Naive thymus-derived CD8-positive, alpha-beta T cell (primary cell): Measurements from ENCODE around the gene SRBD1. TPM values are rescaled to one million over a fixed set of nuclear protein-coding genes. Genes with fewer than 3 reads are reported as not detected.

ENCODE experiments used
- ATAC-seq, 2 donors: fragments of 150-1000 bp; cut with Tn5 transposase in 1 of 2; sonication (Bioruptor Pico), chemical (Tn5 transposase) in 1 of 2; 1 replicate in 1 of 2; 2 replicates in 1 of 2; pipeline ENCODE4 v1.10.0; 2021; ENCODE audit warnings: mild to moderate bottlenecking in 2 of 2, moderate library complexity in 2 of 2
- POLR2A ChIA-PET: fragments of 350-600 bp; sonication (Branson Sonifier 250); formaldehyde crosslinking; loops from one replicate; lab custom pipeline; 2021; ENCODE audit warnings: antibody characterized with exemption; lab: Charles Lee
- DNase-seq, 10 donors: peaks; one replicate each; pipeline versions ENCODE4 v3.0.0 to v3.0.0-alpha.2; 2020 to 2022
- H3K27ac Mint-ChIP-seq, 10 donors: one replicate each; pipeline ENCODE4 v1.8.0; 2020 to 2022; ENCODE audit warnings: mild to moderate bottlenecking in 10 of 10, mixed read lengths in 10 of 10, moderate library complexity in 4 of 10, inconsistent platforms in 1 of 10
- H3K27me3 Mint-ChIP-seq, 5 donors: one replicate each; pipeline ENCODE4 v1.8.0; 2021 to 2022; ENCODE audit warnings: mixed read lengths in 5 of 5
- H3K36me3 Mint-ChIP-seq, 3 donors: one replicate each; pipeline ENCODE4 v1.8.0; 2020 to 2022; ENCODE audit warnings: mixed read lengths in 3 of 3, mild to moderate bottlenecking in 2 of 3, inconsistent platforms in 1 of 3
- H3K4me1 Mint-ChIP-seq, 4 donors: one replicate each; pipeline ENCODE4 v1.8.0; 2021 to 2022; ENCODE audit warnings: mixed read lengths in 4 of 4
- H3K4me3 Mint-ChIP-seq, 10 donors: one replicate each; pipeline ENCODE4 v1.8.0; 2020 to 2022; ENCODE audit warnings: mild to moderate bottlenecking in 10 of 10, mixed read lengths in 10 of 10, moderate library complexity in 6 of 10, inconsistent platforms in 1 of 10
- H3K9me3 Mint-ChIP-seq, 9 donors: one replicate each; pipeline ENCODE4 v1.8.0; 2020 to 2022; ENCODE audit warnings: mixed read lengths in 9 of 9, mild to moderate bottlenecking in 3 of 9, inconsistent platforms in 1 of 9, moderate library complexity in 1 of 9
- polyA plus RNA-seq, 3 donors: library from polyadenylated mRNA; unstranded; fragments of 300-500 nt; fragmentation: Illumina TruSeq; gene quantifications; one replicate each; pipeline ENCODE4 v1.2.3, GENCODE V29; 2021
- total RNA-seq, 8 experiments: library from RNA in 2 of 8; stranded (reverse) in 2 of 8; gene quantifications; one replicate each; pipeline ENCODE4 v1.2.3 and lab custom pipeline; 2021 to 2026

SRBD1 gene
- total RNA-seq = 10 to 100 TPM; 24.5 to 26.3 TPM
- polyA plus RNA-seq = 10 to 100 TPM; 13.2 to 14.5 (median 14.4) TPM
- total RNA-seq (lab: John Stamatoyannopoulos, UW) = 28.5 to 47.7 (median 36.1) reads per million in 6 experiments

GRCh38 chr2:45611020-45611859 lies at the start of gene SRBD1:
Gene SRBD1, minus strand, starts transcription at chr2:45611267. Its CDS starts 5,826 bp downstream, at chr2:45605441.
- Mint-ChIP-seq H3K27me3 (no peaks in the 10 kb centered on the region), H3K4me3 (peak within 1 kb of the TSS; percentile 93 to 99 (median 97)), H3K36me3 (peaks cover 0 to 2% (median 0%) of the 10 kb centered on the region in 3 donors), H3K27ac (peak within 1 kb of the TSS; percentile 92 to 99 (median 97)), H3K9me3 (no peaks in the 10 kb centered on the region), H3K4me1 (peaks cover 14 to 34% (median 28%) of the 10 kb centered on the region in 4 donors)
- DNase-seq = peak; percentile 73 to 87 (median 80)
- ATAC-seq = peak; percentile 80 to 89
- POLR2A ChIA-PET = interaction anchor here (0.5 to 1.5 kb wide), 4 partner anchors 14 to 1614 kb away, joined by 3 to 4 read pairs (median 3); partner anchors contain the start of gene PRKCE

GRCh38 chr2:45654250-45654649 lies 43.2 kb upstream of the SRBD1 start:
- DNase-seq = no peak
- Mint-ChIP-seq H3K36me3 (no peaks in the 10 kb centered on the region), H3K9me3 (peaks cover 0 to 2% (median 0%) of the 10 kb centered on the region in 9 donors), H3K4me3 (peak overlapping the region in 3 of 10 donors; percentile 1 to 40 (median 15)), H3K4me1 (peaks cover 25 to 35% (median 33%) of the 10 kb centered on the region in 4 donors), H3K27ac (no peak overlapping the region), H3K27me3 (peaks cover 0 to 2% (median 0%) of the 10 kb centered on the region in 5 donors)
- POLR2A ChIA-PET = interaction anchor here (0.5 kb wide), 1 partner anchor 959 kb away, joined by 3 read pairs; no protein-coding TSS in a partner anchor
- ATAC-seq = no peak

GRCh38 chr2:45653122-45653913 lies 42.3 kb upstream of the SRBD1 start:
- POLR2A ChIA-PET = no interaction called here
- H3K27ac Mint-ChIP-seq = peak overlapping the region in 7 of 10 donors; percentile 71 to 90 (median 83)
- peaks cover 0 to 2% (median 0%) of the 10 kb centered on the region in 5 donors for H3K27me3 Mint-ChIP-seq
- no peaks in the 10 kb centered on the region for H3K36me3 Mint-ChIP-seq
- H3K9me3 Mint-ChIP-seq = peaks cover 0 to 2% (median 0%) of the 10 kb centered on the region in 9 donors
- ATAC-seq (no peak), DNase-seq (no peak)
- H3K4me1 Mint-ChIP-seq = peaks cover 25 to 39% (median 37%) of the 10 kb centered on the region in 4 donors
- peak overlapping the region; percentile 81 to 94 (median 90) for H3K4me3 Mint-ChIP-seq

- ATAC-seq (no peak), DNase-seq (peak in 9 of 10 donors; percentile 7 to 42 (median 19))
- peak overlapping the region; percentile 58 to 90 (median 84) for H3K27ac Mint-ChIP-seq
- H3K27me3 Mint-ChIP-seq = peaks cover 0 to 2% (median 0%) of the 10 kb centered on the region in 5 donors
- H3K9me3 Mint-ChIP-seq = peaks cover 0 to 2% (median 0%) of the 10 kb centered on the region in 9 donors
- peaks cover 29 to 38% (median 37%) of the 10 kb centered on the region in 4 donors for H3K4me1 Mint-ChIP-seq
- POLR2A ChIA-PET = interaction anchor here (0.7 to 1.5 kb wide), 3 partner anchors 9 to 126 kb away, joined by 3 to 4 read pairs (median 4); partner anchors contain the start of gene SRBD1
- H3K4me3 Mint-ChIP-seq = peak overlapping the region; percentile 81 to 94 (median 90)
- H3K36me3 Mint-ChIP-seq = no peaks in the 10 kb centered on the region
Observed at GRCh38 chr2:45652090-45653031, 41.3 kb upstream of the SRBD1 start.

GRCh38 chr2:45651415-45652089 lies 40.5 kb upstream of the SRBD1 start, which contains the start of gene PRKCE:
Gene PRKCE, plus strand, starts transcription at chr2:45651675.
- ATAC-seq (peak; percentile 19 to 27), DNase-seq (peak in 6 of 10 donors; percentile 18 to 72 (median 35))
- peaks cover 0 to 2% (median 0%) of the 10 kb centered on the region in 5 donors for H3K27me3 Mint-ChIP-seq
- H3K4me3 Mint-ChIP-seq = peak within 1 kb of the TSS; percentile 87 to 99 (median 94)
- peaks cover 0 to 2% (median 0%) of the 10 kb centered on the region in 9 donors for H3K9me3 Mint-ChIP-seq
- POLR2A ChIA-PET = interaction anchor here (1.3 to 1.5 kb wide), 3 partner anchors 41 to 127 kb away, joined by 4 read pairs; partner anchors contain the start of gene SRBD1
- H3K36me3 Mint-ChIP-seq = no peaks in the 10 kb centered on the region
- H3K4me1 Mint-ChIP-seq = peaks cover 29 to 38% (median 37%) of the 10 kb centered on the region in 4 donors
- peak within 1 kb of the TSS; percentile 86 to 99 (median 96) for H3K27ac Mint-ChIP-seq

- DNase-seq (peak; percentile 86 to 98 (median 94)), ATAC-seq (peak; percentile 88)
- Mint-ChIP-seq H3K27ac (peak overlapping the region; percentile 86 to 99 (median 96)), H3K27me3 (peaks cover 0 to 2% (median 0%) of the 10 kb centered on the region in 5 donors), H3K4me3 (peak overlapping the region; percentile 86 to 99 (median 94)), H3K9me3 (peaks cover 0 to 4% (median 0%) of the 10 kb centered on the region in 9 donors), H3K36me3 (no peaks in the 10 kb centered on the region), H3K4me1 (peaks cover 29 to 38% (median 37%) of the 10 kb centered on the region in 4 donors)
- POLR2A ChIA-PET = interaction anchor here (0.7 to 1.5 kb wide), 4 partner anchors 83 to 239 kb away, joined by 3 to 5 read pairs (median 4); no protein-coding TSS in a partner anchor
Observed at GRCh38 chr2:45650851-45651414, 39.9 kb upstream of the SRBD1 start.

GRCh38 chr2:45649858-45650811 lies 39.1 kb upstream of the SRBD1 start:
- ATAC-seq = peak; percentile 13 to 24
- POLR2A ChIA-PET = interaction anchor here (0.7 to 1.4 kb wide), 8 partner anchors 11 to 286 kb away, joined by 3 to 5 read pairs (median 4); no protein-coding TSS in a partner anchor
- peak overlapping the region; percentile 86 to 99 (median 92) for H3K27ac Mint-ChIP-seq
- no peaks in the 10 kb centered on the region for H3K36me3 Mint-ChIP-seq
- DNase-seq = peak; percentile 21 to 77 (median 38)
- peaks cover 0 to 4% (median 0%) of the 10 kb centered on the region in 9 donors for H3K9me3 Mint-ChIP-seq
- H3K27me3 Mint-ChIP-seq = peaks cover 0 to 2% (median 0%) of the 10 kb centered on the region in 5 donors
- H3K4me1 Mint-ChIP-seq = peaks cover 28 to 38% (median 36%) of the 10 kb centered on the region in 4 donors
- H3K4me3 Mint-ChIP-seq = peak overlapping the region; percentile 84 to 97 (median 90)

GRCh38 chr2:45649462-45649857 lies 38.4 kb upstream of the SRBD1 start:
- DNase-seq (no peak), ATAC-seq (no peak)
- Mint-ChIP-seq H3K4me3 (peak overlapping the region; percentile 84 to 97 (median 89)), H3K27me3 (peaks cover 0 to 2% (median 0%) of the 10 kb centered on the region in 5 donors), H3K27ac (peak overlapping the region; percentile 75 to 98 (median 87)), H3K36me3 (no peaks in the 10 kb centered on the region), H3K9me3 (peaks cover 0 to 4% (median 0%) of the 10 kb centered on the region in 9 donors), H3K4me1 (peaks cover 27 to 37% (median 35%) of the 10 kb centered on the region in 4 donors)
- POLR2A ChIA-PET = interaction anchor here (0.8 to 1.4 kb wide), 4 partner anchors 10 to 286 kb away, joined by 3 to 4 read pairs (median 4); no protein-coding TSS in a partner anchor

GRCh38 chr2:45648636-45649035 lies 37.6 kb upstream of the SRBD1 start:
- ATAC-seq (no peak), DNase-seq (no peak)
- Mint-ChIP-seq H3K9me3 (peaks cover 0 to 4% (median 0%) of the 10 kb centered on the region in 9 donors), H3K27ac (peak overlapping the region in 5 of 10 donors; percentile 16 to 98 (median 60)), H3K27me3 (peaks cover 0 to 8% (median 3%) of the 10 kb centered on the region in 5 donors), H3K4me1 (peaks cover 23 to 36% (median 29%) of the 10 kb centered on the region in 4 donors), H3K36me3 (no peaks in the 10 kb centered on the region), H3K4me3 (peak overlapping the region in 3 of 10 donors; percentile 11 to 45 (median 39))
- POLR2A ChIA-PET = no interaction called here
